Hepatocyte (in vitro differentiated cells): ENCODE results near the gene TBCK. TPM values are rescaled to one million over a fixed set of nuclear protein-coding genes. Genes with fewer than 3 reads are reported as not detected.

Experiments
- DNase-seq: peaks from one replicate; pipeline ENCODE4 v3.0.0-alpha.2; 2016; ENCODE audit warnings: low spot score
- H2AFZ ChIP-seq: fragments of 200-600 bp; sonication (generic); 2 replicates; pipeline ENCODE4 v1.6.0; 2016; ENCODE audit warnings: antibody characterized with exemption, mild to moderate bottlenecking
- H3K27ac ChIP-seq: fragments of 200-600 bp; sonication (generic); 2 replicates; pipeline ENCODE4 v1.5.1; 2016; ENCODE audit warnings: mild to moderate bottlenecking
- H3K27me3 ChIP-seq: fragments of 200-600 bp; sonication (generic); 2 replicates; pipeline ENCODE4 v1.6.1; 2016
- H3K36me3 ChIP-seq: fragments of 200-600 bp; sonication (generic); replicated peaks from 2 replicates; pipeline ENCODE4 v1.5.1; 2016; ENCODE audit warnings: low read depth; ENCODE audit not compliant: insufficient read depth
- H3K4me1 ChIP-seq: fragments of 200-600 bp; sonication (generic); 2 replicates; pipeline ENCODE4 v1.5.1; 2016; ENCODE audit warnings: mild to moderate bottlenecking, moderate library complexity; ENCODE audit not compliant: insufficient read depth
- H3K4me2 ChIP-seq: fragments of 200-600 bp; sonication (generic); 2 replicates; pipeline ENCODE4 v1.6.0; 2016
- H3K4me3 ChIP-seq: fragments of 200-600 bp; sonication (generic); 2 replicates; pipeline ENCODE4 v1.5.1; 2016; ENCODE audit warnings: mild to moderate bottlenecking
- H3K79me2 ChIP-seq: fragments of 200-600 bp; sonication (generic); 2 replicates; pipeline ENCODE4 v1.6.0; 2017; ENCODE audit warnings: mild to moderate bottlenecking
- H3K9me2 ChIP-seq: fragments of 200-600 bp; sonication (generic); replicated peaks from 2 replicates; pipeline ENCODE4 v1.6.0; 2017; ENCODE audit warnings: mild to moderate bottlenecking; ENCODE audit not compliant: insufficient read depth
- H3K9me3 ChIP-seq: fragments of 200-600 bp; sonication (generic); 2 replicates; pipeline ENCODE4 v1.5.1; 2016; ENCODE audit warnings: low read depth, mild to moderate bottlenecking
- H4K20me1 ChIP-seq: fragments of 200-600 bp; sonication (generic); 2 replicates; pipeline ENCODE4 v1.6.0; 2016; ENCODE audit warnings: mild to moderate bottlenecking; ENCODE audit not compliant: insufficient read depth, poor library complexity, severe bottlenecking
- CTCF ChIP-seq: fragments of 200-600 bp; sonication (generic); IDR thresholded peaks from 2 replicates; pipeline ENCODE4 v1.5.1; 2016; ENCODE audit warnings: antibody characterized with exemption, mild to moderate bottlenecking; ENCODE audit not compliant: poor library complexity
- EZH2 ChIP-seq: fragments of 200-600 bp; sonication (generic); IDR thresholded peaks from 2 replicates; pipeline ENCODE4 v1.6.1; 2016; ENCODE audit warnings: antibody characterized with exemption, mild to moderate bottlenecking, borderline replicate concordance
- EZH2phosphoT487 ChIP-seq: fragments of 200-600 bp; sonication (generic); IDR thresholded peaks from one replicate; pipeline ENCODE4 v1.6.1; 2018; ENCODE audit warnings: antibody characterized with exemption, mild to moderate bottlenecking, low read depth, moderate library complexity; ENCODE audit not compliant: unreplicated experiment, severe bottlenecking
- WGBS: methylation state at CpG from one replicate; pipeline ENCODE4 v1.1.6; 2016; ENCODE audit warnings: low lambda C conversion rate; ENCODE audit errors: missing lambda C conversion rate; 5-methylcytosine and 5-hydroxymethylcytosine counted together
- polyA plus RNA-seq: library from polyadenylated mRNA; unstranded; fragments of >200 nt; fragmentation: Nextera tagmentation; extraction: Ambion mirVana; gene quantifications from 2 replicates; pipeline ENCODE4 v1.2.1, GENCODE V29; 2016
- total RNA-seq: library from RNA; depleted of rRNA; stranded (reverse); fragments of >200 nt; gene quantifications from 2 replicates; pipeline ENCODE4 v1.2.3, GENCODE V29; 2014

TBCK gene
- total and polyA plus RNA-seq, 2 experiments from 2014 or later, result 19.8 to 49.7 TPM

DNA sequence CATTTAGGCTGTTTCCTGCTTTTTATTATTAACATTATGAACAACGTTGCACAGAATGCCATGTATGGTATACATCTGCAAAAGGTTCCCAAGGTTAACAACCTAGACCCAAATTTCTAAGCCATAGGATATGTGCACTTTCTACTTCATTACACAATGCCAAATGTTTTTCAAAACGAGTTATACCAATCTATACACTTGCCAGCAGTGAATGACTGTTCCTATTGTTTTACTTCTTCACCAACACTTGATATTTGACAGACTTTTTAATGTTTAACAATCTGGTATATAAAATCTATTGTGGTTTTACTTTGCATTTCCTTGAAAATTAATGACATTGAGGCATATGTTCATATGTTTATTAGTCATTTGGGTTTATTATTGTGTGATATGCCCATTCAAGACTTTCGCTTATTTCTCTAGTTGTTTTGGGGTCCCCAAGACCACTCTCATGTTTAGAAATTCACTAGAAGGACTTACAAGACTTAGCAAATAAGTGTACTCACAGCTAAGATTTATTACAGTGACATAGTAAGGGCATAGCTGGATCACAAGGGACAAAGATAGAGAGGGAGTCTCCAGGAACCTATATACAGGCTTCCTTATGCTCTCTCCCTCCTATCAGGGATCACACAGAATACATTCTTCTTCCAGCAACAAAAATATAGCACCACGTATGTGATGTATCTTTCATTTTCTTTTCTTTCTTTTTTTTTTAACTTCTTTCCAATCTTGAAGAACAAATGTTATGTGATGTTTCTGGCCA, 62.5 kb downstream of the TBCK start:
- no peak for DNase-seq
- Histone ChIP-seq H3K4me3 (no peak overlapping the region), H3K4me2 (no peak overlapping the region), H3K9me3 (no peaks in the 10 kb centered on the region), H3K27ac (no peak overlapping the region), H3K4me1 (no peaks in the 10 kb centered on the region), H2AFZ (no peak overlapping the region), H3K36me3 (no peaks in the 10 kb centered on the region), H3K9me2 (no peaks in the 10 kb centered on the region), H3K79me2 (no peaks in the 10 kb centered on the region), H3K27me3 (no peaks in the 10 kb centered on the region), H4K20me1 (no peaks in the 10 kb centered on the region)
- 80% methylated on average over 4 of the region's 4 CpGs for WGBS
- TF ChIP-seq CTCF (no peak), EZH2phosphoT487 (no peak), EZH2 (no peak)

- H3K4me1 ChIP-seq, result no peaks in the 10 kb centered on the region
- DNase-seq, result no peak
- no peak overlapping the region for H3K27ac ChIP-seq
- no peak for TF ChIP-seq EZH2
- no peak for TF ChIP-seq EZH2phosphoT487
- no peak for TF ChIP-seq CTCF
- no peaks in the 10 kb centered on the region for H4K20me1 ChIP-seq
- H3K4me2 ChIP-seq, result no peak overlapping the region
- H2AFZ ChIP-seq, result no peak overlapping the region
- no peaks in the 10 kb centered on the region for H3K9me3 ChIP-seq
- H3K4me3 ChIP-seq, result no peak overlapping the region
- H3K36me3 ChIP-seq, result no peaks in the 10 kb centered on the region
- H3K79me2 ChIP-seq, result no peaks in the 10 kb centered on the region
- no peaks in the 10 kb centered on the region for H3K27me3 ChIP-seq
- no peaks in the 10 kb centered on the region for H3K9me2 ChIP-seq
Observed at GRCh38 chr4:106247600-106247999, 68.4 kb downstream of the TBCK start.

DNA sequence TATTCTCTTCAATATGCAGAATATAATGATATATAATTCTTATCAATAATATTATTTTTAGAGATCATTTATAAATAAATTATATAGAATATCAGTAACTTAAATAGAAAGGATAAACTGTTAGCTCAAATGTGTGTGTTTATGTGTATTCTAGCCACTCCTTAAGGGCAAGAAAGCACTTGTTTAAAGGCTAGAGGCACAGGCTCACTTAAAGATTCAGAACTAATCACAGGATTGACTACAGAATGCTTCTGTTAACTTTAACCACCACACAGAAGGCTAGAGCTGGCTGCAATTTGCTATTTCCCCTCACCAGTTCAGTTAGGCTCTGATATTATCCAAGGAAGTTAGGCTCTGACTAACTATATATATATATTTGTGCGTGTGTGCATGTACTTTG, 69.6 kb downstream of the TBCK start:
- Histone ChIP-seq H3K4me2 (no peak overlapping the region), H3K79me2 (no peaks in the 10 kb centered on the region), H2AFZ (no peak overlapping the region), H3K4me1 (no peaks in the 10 kb centered on the region), H3K27me3 (no peaks in the 10 kb centered on the region), H4K20me1 (no peaks in the 10 kb centered on the region), H3K4me3 (no peak overlapping the region), H3K9me2 (no peaks in the 10 kb centered on the region), H3K9me3 (no peaks in the 10 kb centered on the region), H3K27ac (no peak overlapping the region), H3K36me3 (no peaks in the 10 kb centered on the region)
- 83% methylated on average over 1 of the region's 1 CpG for WGBS
- TF ChIP-seq EZH2, result no peak
- TF ChIP-seq EZH2phosphoT487, result no peak
- TF ChIP-seq CTCF, result no peak
- no peak for DNase-seq
